HS-5 (cell line): Measurements from ENCODE around the gene PPP1R9B.

ENCODE experiments used
- DNase-seq: peaks from one replicate; pipeline ENCODE4 v3.0.0-alpha.2; 2012; ENCODE audit warnings: low read depth

Gene PPP1R9B, protein sequence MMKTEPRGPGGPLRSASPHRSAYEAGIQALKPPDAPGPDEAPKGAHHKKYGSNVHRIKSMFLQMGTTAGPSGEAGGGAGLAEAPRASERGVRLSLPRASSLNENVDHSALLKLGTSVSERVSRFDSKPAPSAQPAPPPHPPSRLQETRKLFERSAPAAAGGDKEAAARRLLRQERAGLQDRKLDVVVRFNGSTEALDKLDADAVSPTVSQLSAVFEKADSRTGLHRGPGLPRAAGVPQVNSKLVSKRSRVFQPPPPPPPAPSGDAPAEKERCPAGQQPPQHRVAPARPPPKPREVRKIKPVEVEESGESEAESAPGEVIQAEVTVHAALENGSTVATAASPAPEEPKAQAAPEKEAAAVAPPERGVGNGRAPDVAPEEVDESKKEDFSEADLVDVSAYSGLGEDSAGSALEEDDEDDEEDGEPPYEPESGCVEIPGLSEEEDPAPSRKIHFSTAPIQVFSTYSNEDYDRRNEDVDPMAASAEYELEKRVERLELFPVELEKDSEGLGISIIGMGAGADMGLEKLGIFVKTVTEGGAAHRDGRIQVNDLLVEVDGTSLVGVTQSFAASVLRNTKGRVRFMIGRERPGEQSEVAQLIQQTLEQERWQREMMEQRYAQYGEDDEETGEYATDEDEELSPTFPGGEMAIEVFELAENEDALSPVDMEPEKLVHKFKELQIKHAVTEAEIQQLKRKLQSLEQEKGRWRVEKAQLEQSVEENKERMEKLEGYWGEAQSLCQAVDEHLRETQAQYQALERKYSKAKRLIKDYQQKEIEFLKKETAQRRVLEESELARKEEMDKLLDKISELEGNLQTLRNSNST

DNA sequence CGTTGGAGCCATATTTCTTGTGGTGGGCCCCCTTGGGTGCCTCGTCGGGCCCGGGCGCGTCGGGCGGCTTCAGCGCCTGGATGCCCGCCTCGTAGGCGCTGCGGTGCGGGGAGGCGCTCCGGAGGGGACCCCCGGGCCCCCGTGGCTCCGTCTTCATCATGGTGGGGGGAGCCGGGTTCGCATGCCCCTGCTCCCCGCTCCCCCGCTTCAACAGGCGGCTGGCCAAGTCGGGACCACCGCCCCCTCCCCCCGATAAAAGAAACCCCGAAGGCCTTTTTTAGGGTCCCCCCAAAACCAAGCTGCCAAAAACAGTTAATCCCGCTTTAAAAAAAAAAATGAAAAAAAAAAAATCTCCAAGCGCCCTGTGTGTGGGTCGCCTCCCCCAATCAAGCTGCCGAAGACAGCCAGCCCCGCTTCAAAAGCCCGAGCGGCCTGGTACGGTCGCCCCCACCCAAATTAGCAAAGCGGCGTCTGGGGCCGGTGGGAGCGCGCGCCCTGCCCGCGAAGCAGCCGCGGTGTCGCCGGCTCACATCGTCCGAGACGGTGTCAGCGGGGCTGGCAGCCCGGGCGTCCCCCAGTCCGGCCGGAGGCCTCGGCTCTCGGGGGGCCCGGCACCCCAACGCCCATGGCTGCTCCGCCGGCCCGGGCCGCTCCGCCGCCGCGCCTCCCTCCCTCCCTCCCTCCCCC lies at the start of gene PPP1R9B:
Gene PPP1R9B, minus strand, starts transcription at position 324 of the 687 bp plus-strand sequence. Its CDS starts 164 bp downstream, at position 160.
- no peak for DNase-seq

GRCh38 chr17:50199803-50200456 lies 49.5 kb upstream of the PPP1R9B start:
- DNase-seq, result no peak

DNA sequence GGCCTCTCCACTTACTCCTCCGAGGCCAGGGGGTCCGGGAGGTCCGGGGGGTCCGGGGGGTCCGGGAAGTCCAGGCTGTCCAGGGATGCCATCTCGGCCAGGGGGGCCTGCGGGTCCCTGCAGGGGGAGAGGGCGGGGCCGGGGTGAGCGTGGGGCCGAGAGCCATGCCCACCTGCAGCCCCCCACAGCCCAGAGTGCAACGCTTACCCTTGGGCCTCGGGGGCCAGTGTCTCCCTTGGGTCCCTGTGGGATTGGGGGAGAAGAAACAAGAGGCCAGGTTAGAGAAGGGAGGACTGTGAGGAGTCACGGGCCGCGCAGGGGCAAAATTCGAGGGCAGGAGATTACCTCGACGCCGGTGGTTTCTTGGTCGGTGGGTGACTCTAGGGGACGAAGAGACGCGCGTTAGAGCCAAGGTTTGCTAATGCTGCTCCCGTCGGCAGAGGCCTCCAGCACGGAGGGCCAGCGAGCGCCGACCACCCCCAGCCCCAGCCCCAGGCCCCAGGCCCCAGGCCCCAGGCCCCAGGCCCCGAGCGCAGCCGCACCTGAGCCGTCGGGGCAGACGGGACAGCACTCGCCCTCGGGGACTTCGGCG lies 48.8 kb upstream of the PPP1R9B start:
- no peak for DNase-seq

GRCh38 chr17:50198026-50198669 lies 47.7 kb upstream of the PPP1R9B start:
- no peak for DNase-seq

DNA sequence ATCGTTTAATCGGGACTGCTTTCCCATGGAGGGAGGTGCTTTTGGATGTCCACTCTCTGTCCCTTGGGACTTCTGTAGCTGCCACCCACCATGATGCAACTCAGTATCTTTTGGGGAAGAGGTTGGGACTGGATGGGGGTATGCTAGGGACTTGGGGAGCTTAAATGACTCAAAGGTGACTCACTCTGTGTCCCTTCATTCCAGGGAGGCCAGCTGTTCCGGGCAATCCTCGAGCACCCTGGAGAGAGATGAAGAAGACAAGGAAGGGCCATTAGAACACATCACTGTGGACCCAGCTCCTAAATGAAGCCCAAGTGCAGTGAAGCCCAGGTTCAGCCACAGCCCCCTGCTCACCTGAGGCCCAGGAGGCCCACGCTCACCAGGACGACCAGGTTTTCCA lies 46.3 kb upstream of the PPP1R9B start:
- no peak for DNase-seq

DNA sequence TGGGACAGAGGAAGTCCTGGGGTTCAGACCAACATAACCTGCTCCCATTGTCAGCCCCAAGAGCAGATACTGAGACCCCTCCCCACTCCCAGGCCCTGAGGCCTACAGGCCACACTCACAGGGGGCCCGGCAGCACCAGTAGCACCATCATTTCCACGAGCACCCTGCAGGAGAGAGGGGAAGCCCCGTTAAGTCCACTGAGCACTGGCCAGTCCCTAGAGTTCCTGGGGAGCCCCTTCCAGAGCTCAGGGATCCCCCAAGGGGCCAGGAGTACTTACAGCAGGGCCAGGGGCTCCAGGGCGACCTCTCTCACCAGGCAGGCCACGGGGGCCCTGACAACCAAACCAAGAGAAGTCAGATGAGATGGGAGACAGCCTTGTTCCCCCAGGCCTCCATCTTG lies 45.6 kb upstream of the PPP1R9B start:
- DNase-seq, result no peak

DNA sequence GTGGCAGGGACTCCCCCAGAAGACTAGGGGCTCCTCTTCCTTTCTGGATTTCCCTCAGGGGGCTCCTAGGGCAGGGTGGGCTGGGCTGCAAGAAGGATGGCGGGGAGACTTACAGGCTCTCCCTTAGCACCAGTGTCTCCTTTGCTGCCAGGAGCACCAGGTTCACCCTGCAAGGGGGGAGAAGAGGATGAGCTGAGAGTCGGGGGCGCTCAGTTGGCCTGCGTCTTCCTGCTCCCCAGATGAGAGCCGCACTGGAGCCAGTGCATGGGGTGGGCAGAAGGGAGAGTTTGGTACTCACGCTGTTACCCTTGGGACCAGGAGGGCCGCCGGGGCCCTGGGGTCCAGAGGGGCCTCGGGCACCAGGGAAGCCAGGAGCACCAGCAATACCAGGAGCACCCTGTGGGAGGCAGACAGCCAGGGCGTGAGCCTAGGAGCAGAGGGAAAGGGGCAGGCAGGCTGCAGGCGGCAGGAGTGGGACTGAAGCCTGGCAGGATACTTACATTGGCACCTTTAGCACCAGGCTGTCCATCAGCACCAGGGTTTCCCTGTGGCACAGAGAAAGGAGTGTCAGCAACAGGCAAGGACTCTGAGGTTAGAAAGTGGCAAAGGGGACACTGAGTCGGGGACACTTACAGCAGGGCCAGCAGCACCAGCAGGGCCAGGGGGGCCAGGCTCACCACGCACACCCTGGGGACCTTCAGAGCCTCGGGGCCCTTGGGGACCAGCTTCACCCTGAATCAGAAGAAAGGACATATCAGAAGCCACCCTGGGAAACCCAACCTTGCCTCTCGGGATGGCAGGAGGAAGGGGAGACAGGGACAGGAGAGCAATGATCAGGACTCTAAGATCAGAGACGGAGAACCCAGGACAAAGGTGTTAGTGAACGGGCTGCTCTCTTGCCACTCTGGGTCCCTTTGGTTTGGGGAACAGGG lies 44.7 kb upstream of the PPP1R9B start:
- no peak for DNase-seq

GRCh38 chr17:50194140-50194933 lies 43.9 kb upstream of the PPP1R9B start:
- no peak for DNase-seq

DNA sequence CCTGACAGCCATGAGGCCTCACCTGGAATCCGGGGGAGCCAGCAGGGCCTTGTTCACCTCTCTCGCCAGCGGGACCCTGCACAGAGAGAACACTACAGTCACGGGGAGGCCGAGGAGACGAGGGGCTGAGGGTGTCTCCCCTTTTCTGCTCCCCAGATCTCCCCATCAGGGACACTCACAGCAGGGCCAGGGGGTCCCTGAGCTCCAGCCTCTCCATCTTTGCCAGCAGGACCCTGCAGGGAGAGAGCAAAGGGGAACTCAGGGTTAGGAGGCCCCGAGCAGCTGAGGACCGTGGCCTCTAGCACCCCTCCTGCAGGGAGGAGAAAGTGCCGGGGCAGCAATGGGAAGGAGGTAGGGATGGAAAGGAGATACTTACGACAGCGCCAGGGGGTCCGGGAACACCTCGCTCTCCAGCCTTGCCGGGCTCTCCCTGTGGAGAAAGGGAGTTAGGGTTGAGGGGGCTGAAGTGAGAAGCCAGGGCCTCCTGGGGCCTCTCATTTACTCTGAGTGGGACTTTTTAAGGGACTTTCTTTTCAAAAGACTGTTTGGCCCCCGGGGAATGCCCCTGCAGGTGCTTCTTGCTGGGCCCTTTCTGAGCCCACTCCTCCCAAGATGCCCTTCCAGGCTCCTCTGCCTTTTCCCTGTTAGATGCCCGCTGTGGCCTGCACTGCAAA lies 42.3 kb upstream of the PPP1R9B start:
- DNase-seq, result no peak

DNA sequence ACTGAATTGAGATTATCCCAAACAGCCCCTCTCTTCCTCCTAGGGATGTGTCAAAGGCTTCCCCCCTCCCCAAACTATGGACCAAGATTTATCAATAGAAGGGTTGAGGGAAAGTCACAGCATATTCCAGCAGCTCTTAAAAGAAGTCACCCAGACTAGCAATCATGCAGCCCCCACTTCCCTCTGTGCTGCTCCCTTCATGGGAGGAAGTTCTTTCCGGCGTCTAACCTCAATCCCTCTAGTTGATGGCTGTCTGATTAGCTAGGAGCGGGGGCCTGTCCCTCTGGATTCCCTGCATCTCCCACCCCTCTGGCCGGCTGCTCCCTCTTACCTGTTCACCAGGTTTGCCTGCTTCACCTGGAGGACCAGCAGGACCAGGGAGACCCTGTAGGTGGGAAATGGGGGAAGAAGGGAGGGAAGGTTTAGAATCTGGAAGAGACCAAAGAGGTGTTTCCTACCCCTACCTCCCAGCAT lies 41.7 kb upstream of the PPP1R9B start:
- DNase-seq, result no peak

DNA sequence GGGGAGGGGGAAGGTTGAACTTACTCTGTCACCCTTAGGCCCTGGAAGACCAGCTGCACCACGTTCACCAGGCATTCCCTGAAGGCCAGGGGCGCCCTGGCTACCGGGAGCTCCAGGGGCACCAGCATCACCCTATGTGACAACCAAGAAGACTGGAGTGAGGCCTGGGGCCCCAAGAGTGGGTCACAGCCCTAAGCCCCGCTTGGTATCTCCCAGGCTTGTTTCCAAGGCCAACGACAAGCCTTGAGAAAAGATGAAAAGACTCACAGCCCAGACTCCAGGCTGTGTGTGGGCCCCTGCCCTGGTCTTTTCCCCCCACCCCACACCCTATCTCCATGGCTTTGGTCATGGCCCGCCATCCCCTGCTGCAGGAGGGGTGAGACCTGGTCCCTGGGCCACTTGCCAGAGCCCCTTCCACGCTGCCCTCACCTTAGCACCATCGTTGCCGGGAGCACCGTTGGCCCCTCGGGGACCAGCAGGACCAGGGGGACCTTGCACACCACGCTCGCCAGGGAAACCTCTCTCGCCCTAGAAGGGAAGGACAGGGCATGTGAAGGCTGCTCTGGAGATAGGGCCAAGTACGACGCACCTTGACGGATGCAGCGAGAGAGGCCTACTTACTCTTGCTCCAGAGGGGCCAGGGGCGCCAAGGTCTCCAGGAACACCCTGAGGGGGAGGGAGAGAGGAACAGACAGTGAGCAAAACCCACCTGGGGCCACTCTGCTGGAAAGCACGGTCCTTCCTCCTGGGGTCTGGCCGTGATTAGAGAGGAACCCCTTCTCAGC lies 41.1 kb upstream of the PPP1R9B start:
- DNase-seq, result no peak

DNA sequence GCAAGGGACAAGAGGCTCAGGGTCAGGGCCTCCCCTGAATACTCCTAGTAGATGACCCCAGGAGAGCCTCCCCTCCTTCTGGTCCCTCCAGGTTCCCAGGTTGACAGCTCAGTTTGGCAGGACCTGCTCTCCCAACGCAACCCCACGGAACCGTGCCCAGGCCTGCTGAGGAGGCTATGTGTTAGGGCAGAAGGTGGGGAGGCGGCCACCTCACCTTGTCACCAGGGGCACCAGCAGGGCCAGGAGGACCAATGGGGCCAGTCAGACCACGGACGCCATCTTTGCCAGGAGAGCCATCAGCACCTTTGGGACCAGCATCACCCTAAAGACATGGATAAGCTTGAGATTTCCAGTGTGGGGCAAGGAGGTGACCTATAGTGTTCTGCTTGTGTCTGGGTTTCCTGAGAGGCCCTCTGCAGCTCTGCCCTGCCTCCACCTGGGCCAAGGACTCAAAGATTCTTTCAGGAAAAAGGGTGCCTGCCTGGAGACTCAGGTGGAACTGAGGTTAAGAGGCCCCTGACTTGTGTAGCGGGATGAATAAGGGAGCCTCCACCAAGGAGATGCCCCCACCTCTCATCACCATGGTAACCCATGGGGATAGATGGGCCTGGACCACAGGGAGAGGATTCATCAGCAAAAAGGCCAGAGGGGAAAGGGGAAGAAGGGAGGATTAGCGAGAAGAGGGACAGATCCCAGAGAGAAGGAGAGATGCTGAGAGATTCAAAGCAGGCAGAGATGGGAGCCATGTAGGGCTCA lies 40.3 kb upstream of the PPP1R9B start:
- DNase-seq, result no peak

DNA sequence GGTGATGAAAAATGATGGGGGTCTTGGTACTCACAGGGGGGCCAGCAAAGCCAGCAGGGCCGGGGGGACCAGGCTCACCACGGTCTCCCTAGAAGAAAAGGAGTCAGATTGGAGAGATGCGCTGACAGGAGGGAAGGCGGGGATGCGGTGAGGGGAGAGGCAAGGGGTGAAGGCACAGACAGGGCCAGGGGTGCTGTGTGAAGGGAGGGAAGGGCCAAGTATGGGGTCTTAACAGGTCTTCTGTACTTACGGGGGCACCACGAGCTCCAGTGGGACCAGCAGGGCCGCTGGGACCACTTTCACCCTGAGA lies 39.8 kb upstream of the PPP1R9B start:
- no peak for DNase-seq

DNA sequence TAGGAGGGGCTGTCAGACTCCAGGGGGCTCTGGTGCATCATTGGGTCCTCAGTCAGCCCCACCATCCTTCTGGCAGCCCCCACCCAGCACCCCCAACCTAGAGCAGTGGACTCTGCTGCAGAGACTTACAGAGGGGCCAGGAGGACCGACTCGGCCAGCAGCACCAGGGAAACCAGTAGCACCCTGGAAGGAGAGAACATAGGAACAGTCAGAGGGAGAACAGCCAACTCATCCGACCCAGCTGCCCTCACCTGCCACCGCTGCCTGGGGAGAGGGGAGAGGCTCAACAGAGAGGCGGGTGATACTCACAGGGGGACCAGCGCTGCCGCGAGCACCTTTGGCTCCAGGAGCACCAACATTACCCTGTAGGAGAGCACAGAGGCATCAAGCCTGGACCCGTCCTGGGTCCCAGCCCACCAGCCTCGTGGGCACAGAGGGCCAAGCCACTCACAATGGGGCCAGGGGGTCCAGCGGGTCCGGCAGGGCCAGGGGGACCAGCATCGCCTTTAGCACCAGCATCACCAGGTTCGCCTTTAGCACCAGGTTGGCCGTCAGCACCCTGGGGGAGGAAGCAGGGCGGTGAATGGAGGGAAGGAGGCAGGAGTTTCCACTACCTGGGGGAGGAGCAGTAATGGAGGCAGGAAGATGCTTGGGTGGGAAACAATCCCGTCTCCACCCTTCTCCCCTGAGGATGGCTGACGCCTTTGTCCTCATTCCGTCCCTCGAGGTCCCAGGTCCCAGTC lies 39.2 kb upstream of the PPP1R9B start:
- no peak for DNase-seq

GRCh38 chr17:50188921-50189549 lies 38.6 kb upstream of the PPP1R9B start:
- no peak for DNase-seq

- DNase-seq, result no peak
Measured at GRCh38 chr17:50188531-50188920, 38.0 kb upstream of the PPP1R9B start.
